Urothelium cell line (cell line): ENCODE results near the gene CSTF2.
"Not testable (repeated sequence)": the region's sequence is repeated elsewhere in the genome, so short reads cannot be mapped to it uniquely, and the experiment has no call there.

Experiments used
- DNase-seq: peaks from one replicate; pipeline ENCODE4 v3.0.0; 2011; ENCODE audit warnings: low spot score, mixed read lengths
- FAIRE-seq: peaks from 2 replicates; lab custom pipeline; 2011; peaks lifted over from hg19 to GRCh38; lab: Jason Lieb, UNC

Gene CSTF2

GRCh38 chrX:100819837-100820666, at the start of gene CSTF2:
TSS of gene CSTF2 (plus strand) at chrX:100820391. CDS start at chrX:100820417, 26 bp downstream.
- peak; percentile 9 for FAIRE-seq
- DNase-seq: peak; percentile 88

DNA sequence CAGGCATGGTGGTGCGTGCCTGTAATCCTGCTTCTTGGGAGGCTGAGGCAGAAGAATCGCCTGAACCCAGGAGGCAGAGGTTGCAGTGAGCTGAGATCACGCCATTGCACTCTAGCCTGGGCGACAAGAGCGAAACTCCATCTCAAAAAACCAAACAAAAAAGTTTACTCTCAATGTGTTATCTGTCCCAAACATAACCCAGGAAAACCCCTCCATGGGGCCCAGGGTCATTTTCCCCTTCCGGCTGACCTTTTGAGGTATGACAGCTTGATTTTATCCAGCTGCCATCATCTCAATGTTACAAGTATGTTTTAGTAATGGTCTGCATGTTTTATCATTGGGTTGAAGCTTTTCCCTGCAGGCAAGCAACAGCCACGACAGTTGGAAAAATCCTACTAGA, 23.8 kb upstream of the CSTF2 start:
- DNase-seq, FAIRE-seq: not testable (repeated sequence)

- FAIRE-seq (no peak), DNase-seq (no peak)
Measured at GRCh38 chrX:100797359-100797758, 22.8 kb upstream of the CSTF2 start.

- DNase-seq (no peak), FAIRE-seq (no peak)
Measured at GRCh38 chrX:100798484-100799214, 21.5 kb upstream of the CSTF2 start.

DNA sequence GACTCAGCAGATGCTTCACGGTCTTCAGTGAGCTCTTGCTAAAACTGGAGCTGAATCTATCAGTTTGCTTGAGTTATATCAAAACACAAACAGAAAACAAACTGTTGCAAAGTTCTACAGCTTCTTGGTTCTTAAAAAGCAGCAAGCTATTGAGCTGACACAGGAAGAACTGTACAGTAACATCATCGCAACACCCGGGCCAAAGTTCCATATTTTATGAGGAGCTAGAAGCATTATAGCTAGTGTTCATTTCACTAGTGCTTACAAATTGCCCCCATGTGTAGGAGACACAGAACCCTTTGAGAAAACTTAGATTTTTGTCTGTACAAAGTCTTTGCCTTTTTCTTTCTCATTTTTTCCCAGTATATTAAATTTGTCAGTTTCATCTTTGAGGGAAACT, 17.3 kb upstream of the CSTF2 start:
- no peak for DNase-seq
- no peak for FAIRE-seq

DNA sequence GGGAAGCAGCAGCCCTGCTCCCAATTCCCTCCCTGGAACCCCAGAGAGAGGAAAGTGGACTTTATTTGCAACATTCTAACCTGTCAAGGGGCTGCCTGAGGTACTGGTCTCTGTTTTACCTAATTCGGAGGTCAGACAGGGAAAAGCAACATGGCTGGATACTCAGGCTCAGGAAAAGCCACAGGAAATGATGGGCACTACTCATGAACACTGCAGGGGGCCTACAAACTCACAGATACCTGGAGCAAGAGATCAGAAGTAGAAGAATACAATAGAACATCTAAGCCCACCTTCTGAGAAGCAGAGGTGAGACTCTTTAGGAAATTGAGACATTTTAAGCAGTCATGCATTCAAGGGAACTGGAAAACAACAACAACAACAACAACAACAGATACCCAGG, 15.4 kb upstream of the CSTF2 start:
- FAIRE-seq: no peak
- DNase-seq: no peak

- not testable (repeated sequence) for FAIRE-seq, DNase-seq
Measured at GRCh38 chrX:100808265-100808664, 11.9 kb upstream of the CSTF2 start.

- FAIRE-seq (no peak), DNase-seq (no peak)
Measured at GRCh38 chrX:100812216-100813158, 7.7 kb upstream of the CSTF2 start.

- no peak for FAIRE-seq
- no peak for DNase-seq
Measured at GRCh38 chrX:100817340-100817739, 2.9 kb upstream of the CSTF2 start.

GRCh38 chrX:100819534-100819836, 706 bp upstream of the CSTF2 start:
- no peak for DNase-seq
- FAIRE-seq: no peak

DNA sequence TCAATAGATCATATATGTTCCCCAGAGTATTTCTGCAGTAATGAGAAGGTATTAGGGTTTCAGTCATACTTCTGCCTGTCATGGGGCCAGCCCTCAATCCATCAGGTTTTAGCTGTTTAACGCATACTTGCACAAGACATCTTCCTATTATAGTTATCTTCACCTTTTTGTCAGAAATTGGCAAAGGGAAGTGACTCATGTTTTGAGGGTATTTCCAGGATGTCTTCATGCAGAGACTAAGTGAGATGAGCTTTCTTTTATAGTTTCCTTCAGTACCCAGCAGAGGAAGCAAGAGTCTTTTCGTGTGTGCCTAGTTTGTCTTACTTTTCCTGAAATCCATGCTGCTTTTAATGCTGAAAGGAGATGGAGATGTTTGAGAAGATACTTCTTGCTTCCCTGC, 9.5 kb downstream of the CSTF2 start:
- no peak for FAIRE-seq
- no peak for DNase-seq

DNA sequence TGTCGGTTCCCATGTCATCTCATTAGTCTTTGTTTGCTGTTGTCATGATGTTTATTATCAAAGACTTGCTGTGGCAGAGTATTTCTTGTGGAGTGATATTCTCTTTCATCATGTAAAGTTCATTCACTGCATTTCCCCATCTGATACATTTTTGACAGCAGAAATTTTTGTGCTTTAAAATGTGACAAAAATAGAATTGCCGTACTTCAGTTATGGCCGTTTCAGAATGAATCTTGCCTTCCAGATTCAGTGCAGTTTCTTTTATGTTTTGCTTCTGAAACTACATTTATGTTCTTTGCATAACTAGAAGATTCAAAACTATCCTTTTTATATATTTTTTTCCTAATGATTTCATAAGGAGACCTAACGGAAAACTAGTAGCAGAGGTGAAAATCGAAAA, 10.0 kb downstream of the CSTF2 start:
- DNase-seq (no peak), FAIRE-seq (no peak)

DNA sequence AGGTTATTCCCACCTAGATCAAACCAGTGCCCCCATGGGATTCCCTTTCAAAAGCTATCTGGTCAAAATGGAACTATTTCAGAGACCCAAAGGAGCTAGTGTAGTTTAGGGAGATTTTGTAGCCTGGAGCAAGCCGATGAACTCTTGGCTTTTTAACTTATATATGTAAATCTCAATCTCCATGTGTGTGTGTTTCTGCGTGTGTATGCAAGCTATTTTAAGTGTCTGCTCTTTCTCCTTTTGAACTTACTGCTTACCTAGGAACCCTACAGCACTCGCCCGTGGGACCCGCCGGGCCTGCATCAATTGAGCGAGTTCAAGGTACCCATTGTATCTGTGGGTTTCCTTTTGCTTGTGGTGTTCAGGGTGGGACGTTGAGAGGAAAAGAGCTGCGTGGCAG, 10.4 kb downstream of the CSTF2 start:
- FAIRE-seq: no peak

DNA sequence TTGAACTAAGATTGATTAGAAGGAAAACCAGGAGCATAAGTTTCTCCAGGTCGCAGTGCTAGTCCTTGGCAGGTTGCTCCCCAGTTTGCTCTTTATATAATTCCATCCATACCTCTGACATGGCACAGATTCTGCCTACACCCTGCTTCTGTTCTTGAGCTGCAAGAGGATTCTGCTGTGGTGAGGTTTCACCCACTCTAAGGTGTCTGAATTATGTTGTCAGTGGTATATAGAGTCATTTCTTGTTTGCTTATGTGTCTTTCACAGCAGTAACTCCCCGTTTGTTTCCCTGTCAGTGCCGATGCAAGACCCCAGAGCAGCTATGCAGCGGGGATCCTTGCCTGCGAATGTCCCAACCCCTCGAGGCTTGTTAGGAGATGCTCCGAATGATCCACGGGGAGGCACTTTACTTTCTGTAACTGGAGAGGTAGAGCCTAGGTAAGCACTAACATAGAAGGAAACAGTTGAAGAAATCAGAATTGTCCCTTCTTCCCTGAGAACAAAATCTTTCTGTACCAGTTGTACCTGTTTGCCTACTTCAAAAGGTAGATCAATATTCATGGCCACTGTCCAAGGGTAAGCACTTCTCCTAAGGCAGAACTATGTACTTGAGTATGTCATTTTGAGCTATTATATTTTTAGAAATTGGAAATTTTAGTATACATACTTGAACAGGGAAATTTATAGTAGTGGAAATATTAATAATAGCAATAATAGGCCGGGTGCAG, 11.2 kb downstream of the CSTF2 start:
- FAIRE-seq (no peak), DNase-seq (no peak)

More for the DNA sequence above, 10.4 kb downstream of the CSTF2 start:
- DNase-seq: no peak

- FAIRE-seq: no peak
- DNase-seq: no peak
Measured at GRCh38 chrX:100850317-100850716, 30.1 kb downstream of the CSTF2 start.

- DNase-seq: no peak
- FAIRE-seq: no peak
Measured at GRCh38 chrX:100852810-100853209, 32.6 kb downstream of the CSTF2 start.

DNA sequence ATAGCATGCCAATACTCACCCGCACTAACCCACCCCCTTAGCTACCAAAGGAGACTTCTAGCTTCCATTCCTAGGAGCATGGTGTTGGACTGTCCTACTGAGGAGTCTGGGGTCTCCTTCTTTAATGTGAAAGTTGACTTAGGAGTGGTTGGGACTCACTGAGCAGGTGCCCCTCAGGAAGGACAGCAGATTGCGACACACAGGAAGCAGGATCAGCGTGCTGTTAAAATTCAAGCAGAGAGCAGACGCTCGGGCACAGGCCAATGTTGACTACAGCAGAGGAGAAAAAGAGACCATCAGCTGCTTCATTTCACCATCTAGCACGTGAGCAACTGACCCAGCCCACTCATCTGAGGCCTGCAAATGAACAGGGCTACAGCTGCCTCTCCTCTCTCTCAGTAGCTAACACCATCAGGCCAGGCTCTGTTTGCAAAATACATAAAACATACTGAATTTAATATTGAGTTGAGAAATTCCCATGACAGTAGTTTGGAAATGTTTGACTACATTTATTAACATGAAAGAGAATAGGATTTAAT, 43.2 kb downstream of the CSTF2 start:
- DNase-seq (no peak), FAIRE-seq (no peak)

DNA sequence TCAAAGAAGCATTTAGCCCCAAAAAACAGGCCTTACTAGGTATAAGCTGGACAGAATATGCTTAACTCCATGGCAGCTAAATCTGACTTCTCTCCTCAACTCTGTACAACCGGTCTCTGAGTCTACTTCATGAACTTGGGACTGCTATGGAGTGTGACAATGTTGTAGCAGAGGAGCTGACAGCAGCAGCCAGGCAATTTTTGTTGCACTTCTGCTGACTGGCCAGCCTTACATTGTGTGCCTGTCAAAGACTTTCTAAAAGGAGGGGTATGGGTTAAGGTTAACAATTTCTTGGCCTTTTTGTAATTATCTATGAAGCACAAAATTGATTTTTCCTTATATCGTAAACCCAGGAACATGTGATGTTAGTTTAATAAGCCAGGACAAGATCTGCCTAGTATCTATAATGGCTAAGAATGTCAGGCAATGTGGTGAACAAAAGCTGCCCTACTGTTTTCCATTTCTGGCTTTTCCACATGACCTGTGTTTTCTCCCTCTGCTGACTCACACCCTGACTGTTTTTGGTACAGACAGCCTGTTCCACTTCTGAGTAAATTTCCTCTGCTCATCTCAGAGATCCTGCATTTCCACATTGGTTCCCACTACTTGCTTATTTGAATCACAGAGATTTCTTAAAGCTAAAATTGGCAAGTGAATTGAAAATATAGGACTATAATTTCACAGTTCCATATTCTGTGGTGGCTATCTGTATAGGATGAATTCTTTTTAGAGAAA, 44.6 kb downstream of the CSTF2 start:
- FAIRE-seq (no peak), DNase-seq (peak; percentile 4)

- DNase-seq (no peak), FAIRE-seq (no peak)
Measured at GRCh38 chrX:100868273-100868672, 48.1 kb downstream of the CSTF2 start.

GRCh38 chrX:100870527-100870926, 50.3 kb downstream of the CSTF2 start:
- FAIRE-seq: no peak
- DNase-seq: no peak
